Measurements from ENCODE around the gene MYO1D. TPM values are rescaled to one million over a fixed set of nuclear protein-coding genes. Genes with fewer than 3 reads are reported as not detected.
"Not testable (repeated sequence)": the region's sequence is repeated elsewhere in the genome, so short reads cannot be mapped to it uniquely, and the experiment has no call there.

MYO1D gene
- total and polyA plus RNA-seq, 5 donors = 5.8 to 17.0 (median 10.4) TPM

- over 99% methylated on average over 2 of the region's 2 CpGs for WGBS
- Histone ChIP-seq H3K4me3 (ENCODE audit: low read length) (no peak overlapping the region), H3K27ac (ENCODE audit: low read length) (no peak overlapping the region), H3K9me3 (ENCODE audit: control insufficient read depth, low read length) (no peaks in the 10 kb centered on the region), H3K27me3 (ENCODE audit: control insufficient read depth, insufficient read depth) (no peaks in the 10 kb centered on the region), H3K4me1 (ENCODE audit: control insufficient read depth, insufficient read depth, low read length) (no peaks in the 10 kb centered on the region)
- no peak for DNase-seq
- intact Hi-C loops (cut with DNase I) = no loop called here
- no peak for ATAC-seq
Measured at GRCh38 chr17:32646941-32647340, 230.0 kb downstream of the MYO1D start.

GRCh38 chr17:32641514-32641913 lies 235.4 kb downstream of the MYO1D start:
- H3K27me3 ChIP-seq (ENCODE audit: control insufficient read depth, insufficient read depth); ATAC-seq; DNase-seq; H3K9me3 ChIP-seq (ENCODE audit: control insufficient read depth, low read length); H3K4me1 ChIP-seq (ENCODE audit: control insufficient read depth, insufficient read depth, low read length); H3K27ac ChIP-seq (ENCODE audit: low read length); intact Hi-C loops (cut with DNase I); H3K4me3 ChIP-seq (ENCODE audit: low read length): not testable (repeated sequence)
- WGBS = 95% methylated on average over 2 of the region's 2 CpGs

- 81% methylated on average over 5 of the region's 5 CpGs for WGBS
- H3K9me3 ChIP-seq (ENCODE audit: control insufficient read depth, low read length) = no peaks in the 10 kb centered on the region
- H3K27ac ChIP-seq (ENCODE audit: low read length) = no peak overlapping the region
- DNase-seq = no peak
- intact Hi-C loops (cut with DNase I) = no loop called here
- no peak overlapping the region for H3K4me3 ChIP-seq (ENCODE audit: low read length)
- no peaks in the 10 kb centered on the region for H3K27me3 ChIP-seq (ENCODE audit: control insufficient read depth, insufficient read depth)
- peaks cover 2% of the 10 kb centered on the region for H3K4me1 ChIP-seq (ENCODE audit: control insufficient read depth, insufficient read depth, low read length)
- ATAC-seq = no peak
Measured at GRCh38 chr17:32636598-32637218, 240.2 kb downstream of the MYO1D start.

- Histone ChIP-seq H3K4me1 (ENCODE audit: control insufficient read depth, insufficient read depth, low read length) (peaks cover 2% of the 10 kb centered on the region), H3K4me3 (ENCODE audit: low read length) (no peak overlapping the region), H3K27me3 (ENCODE audit: control insufficient read depth, insufficient read depth) (no peaks in the 10 kb centered on the region), H3K9me3 (ENCODE audit: control insufficient read depth, low read length) (no peaks in the 10 kb centered on the region), H3K27ac (ENCODE audit: low read length) (no peak overlapping the region)
- ATAC-seq (no peak), DNase-seq (peak in 1 of 3 donors; percentile 32)
- 71% methylated on average over 3 of the region's 3 CpGs for WGBS
- intact Hi-C loops (cut with DNase I) = no loop called here
Measured at GRCh38 chr17:32634167-32634566, 242.8 kb downstream of the MYO1D start.

GRCh38 chr17:32631341-32632096 lies 245.4 kb downstream of the MYO1D start:
- 70% methylated on average over 6 of the region's 6 CpGs for WGBS
- Histone ChIP-seq H3K27me3 (ENCODE audit: control insufficient read depth, insufficient read depth) (no peaks in the 10 kb centered on the region), H3K4me3 (ENCODE audit: low read length) (no peak overlapping the region), H3K9me3 (ENCODE audit: control insufficient read depth, low read length) (no peaks in the 10 kb centered on the region), H3K4me1 (ENCODE audit: control insufficient read depth, insufficient read depth, low read length) (peaks cover 1% of the 10 kb centered on the region), H3K27ac (ENCODE audit: low read length) (no peak overlapping the region)
- ATAC-seq (peak; percentile 68 to 85), DNase-seq (peak in 2 of 3 donors; percentile 15 to 52)
- intact Hi-C loops (cut with DNase I) = no loop called here

GRCh38 chr17:32629563-32630190 lies 247.2 kb downstream of the MYO1D start:
- H3K4me3 ChIP-seq (ENCODE audit: low read length) = no peak overlapping the region
- H3K27ac ChIP-seq (ENCODE audit: low read length) = no peak overlapping the region
- no peaks in the 10 kb centered on the region for H3K4me1 ChIP-seq (ENCODE audit: control insufficient read depth, insufficient read depth, low read length)
- 95% methylated on average over 11 of the region's 11 CpGs for WGBS
- no peak for DNase-seq
- intact Hi-C loops (cut with DNase I) = no loop called here
- H3K9me3 ChIP-seq (ENCODE audit: control insufficient read depth, low read length) = no peaks in the 10 kb centered on the region
- H3K27me3 ChIP-seq (ENCODE audit: control insufficient read depth, insufficient read depth) = no peaks in the 10 kb centered on the region
- ATAC-seq = no peak

GRCh38 chr17:32628271-32629044 lies 248.5 kb downstream of the MYO1D start:
- H3K4me1 ChIP-seq (ENCODE audit: control insufficient read depth, insufficient read depth, low read length) = no peaks in the 10 kb centered on the region
- no peak overlapping the region for H3K27ac ChIP-seq (ENCODE audit: low read length)
- 75% methylated on average over 4 of the region's 4 CpGs for WGBS
- DNase-seq (no peak), ATAC-seq (no peak)
- H3K9me3 ChIP-seq (ENCODE audit: control insufficient read depth, low read length) = no peaks in the 10 kb centered on the region
- no peaks in the 10 kb centered on the region for H3K27me3 ChIP-seq (ENCODE audit: control insufficient read depth, insufficient read depth)
- intact Hi-C loops (cut with DNase I) = no loop called here
- H3K4me3 ChIP-seq (ENCODE audit: low read length) = no peak overlapping the region

- H3K4me1 ChIP-seq (ENCODE audit: control insufficient read depth, insufficient read depth, low read length) = no peaks in the 10 kb centered on the region
- DNase-seq (no peak), ATAC-seq (no peak)
- H3K27me3 ChIP-seq (ENCODE audit: control insufficient read depth, insufficient read depth) = no peaks in the 10 kb centered on the region
- 74% methylated on average over 15 of the region's 15 CpGs for WGBS
- H3K4me3 ChIP-seq (ENCODE audit: low read length) = no peak overlapping the region
- no peaks in the 10 kb centered on the region for H3K9me3 ChIP-seq (ENCODE audit: control insufficient read depth, low read length)
- intact Hi-C loops (cut with DNase I) = no loop called here
- no peak overlapping the region for H3K27ac ChIP-seq (ENCODE audit: low read length)
Measured at GRCh38 chr17:32627239-32627996, 249.5 kb downstream of the MYO1D start.

GRCh38 chr17:32626379-32626791 lies 250.5 kb downstream of the MYO1D start:
- ATAC-seq (no peak), DNase-seq (no peak)
- Histone ChIP-seq H3K4me1 (ENCODE audit: control insufficient read depth, insufficient read depth, low read length) (no peaks in the 10 kb centered on the region), H3K27ac (ENCODE audit: low read length) (no peak overlapping the region), H3K4me3 (ENCODE audit: low read length) (no peak overlapping the region), H3K27me3 (ENCODE audit: control insufficient read depth, insufficient read depth) (no peaks in the 10 kb centered on the region), H3K9me3 (ENCODE audit: control insufficient read depth, low read length) (no peaks in the 10 kb centered on the region)
- intact Hi-C loops (cut with DNase I) = no loop called here
- 42% methylated on average over 6 of the region's 6 CpGs for whole genome bisulfite sequencing

GRCh38 chr17:32625971-32626370 lies 251.0 kb downstream of the MYO1D start:
- no peak for ATAC-seq
- 63% methylated on average over 7 of the region's 7 CpGs for WGBS
- intact Hi-C loops (cut with DNase I) = no loop called here
- H3K9me3 ChIP-seq (ENCODE audit: control insufficient read depth, low read length) = no peaks in the 10 kb centered on the region
- H3K27me3 ChIP-seq (ENCODE audit: control insufficient read depth, insufficient read depth) = no peaks in the 10 kb centered on the region
- H3K4me1 ChIP-seq (ENCODE audit: control insufficient read depth, insufficient read depth, low read length) = no peaks in the 10 kb centered on the region
- H3K27ac ChIP-seq (ENCODE audit: low read length) = no peak overlapping the region
- no peak for DNase-seq
- H3K4me3 ChIP-seq (ENCODE audit: low read length) = no peak overlapping the region

All from right cardiac atrium (tissue), 5 donors.